ENCODE results near the gene GDF9.

DNA sequence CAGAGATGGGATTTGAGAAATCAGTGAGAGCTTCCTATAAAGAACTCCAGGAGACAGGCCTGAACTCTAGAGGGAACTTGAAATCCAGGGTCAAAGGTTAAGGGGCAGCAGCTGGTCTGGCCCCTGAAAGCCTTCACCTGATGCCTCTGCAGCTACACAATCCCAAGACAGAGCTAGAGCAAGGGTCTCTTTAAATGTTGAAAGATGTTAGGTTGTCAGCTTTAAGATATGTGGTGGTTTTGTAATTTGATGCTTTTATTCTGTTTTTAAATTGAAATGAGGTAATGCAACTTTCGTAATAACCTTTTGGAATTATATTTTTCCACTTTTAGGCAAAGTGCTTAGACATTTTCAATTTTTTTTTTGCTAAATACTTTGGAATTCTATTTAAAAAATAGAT is 50.8 kb downstream of the GDF9 start:
- TF ChIP-seq, protein P1, sequence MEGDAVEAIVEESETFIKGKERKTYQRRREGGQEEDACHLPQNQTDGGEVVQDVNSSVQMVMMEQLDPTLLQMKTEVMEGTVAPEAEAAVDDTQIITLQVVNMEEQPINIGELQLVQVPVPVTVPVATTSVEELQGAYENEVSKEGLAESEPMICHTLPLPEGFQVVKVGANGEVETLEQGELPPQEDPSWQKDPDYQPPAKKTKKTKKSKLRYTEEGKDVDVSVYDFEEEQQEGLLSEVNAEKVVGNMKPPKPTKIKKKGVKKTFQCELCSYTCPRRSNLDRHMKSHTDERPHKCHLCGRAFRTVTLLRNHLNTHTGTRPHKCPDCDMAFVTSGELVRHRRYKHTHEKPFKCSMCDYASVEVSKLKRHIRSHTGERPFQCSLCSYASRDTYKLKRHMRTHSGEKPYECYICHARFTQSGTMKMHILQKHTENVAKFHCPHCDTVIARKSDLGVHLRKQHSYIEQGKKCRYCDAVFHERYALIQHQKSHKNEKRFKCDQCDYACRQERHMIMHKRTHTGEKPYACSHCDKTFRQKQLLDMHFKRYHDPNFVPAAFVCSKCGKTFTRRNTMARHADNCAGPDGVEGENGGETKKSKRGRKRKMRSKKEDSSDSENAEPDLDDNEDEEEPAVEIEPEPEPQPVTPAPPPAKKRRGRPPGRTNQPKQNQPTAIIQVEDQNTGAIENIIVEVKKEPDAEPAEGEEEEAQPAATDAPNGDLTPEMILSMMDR (IDR thresholded peaks at IDR 0.05), result no peak
- TF ChIP-seq, protein P2, sequence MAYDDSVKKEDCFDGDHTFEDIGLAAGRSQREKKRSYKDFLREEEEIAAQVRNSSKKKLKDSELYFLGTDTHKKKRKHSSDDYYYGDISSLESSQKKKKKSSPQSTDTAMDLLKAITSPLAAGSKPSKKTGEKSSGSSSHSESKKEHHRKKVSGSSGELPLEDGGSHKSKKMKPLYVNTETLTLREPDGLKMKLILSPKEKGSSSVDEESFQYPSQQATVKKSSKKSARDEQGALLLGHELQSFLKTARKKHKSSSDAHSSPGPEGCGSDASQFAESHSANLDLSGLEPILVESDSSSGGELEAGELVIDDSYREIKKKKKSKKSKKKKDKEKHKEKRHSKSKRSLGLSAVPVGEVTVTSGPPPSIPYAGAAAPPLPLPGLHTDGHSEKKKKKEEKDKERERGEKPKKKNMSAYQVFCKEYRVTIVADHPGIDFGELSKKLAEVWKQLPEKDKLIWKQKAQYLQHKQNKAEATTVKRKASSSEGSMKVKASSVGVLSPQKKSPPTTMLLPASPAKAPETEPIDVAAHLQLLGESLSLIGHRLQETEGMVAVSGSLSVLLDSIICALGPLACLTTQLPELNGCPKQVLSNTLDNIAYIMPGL (CRISPR knock-in tag; IDR thresholded peaks at IDR 0.05), result no peak
- TF ChIP-seq, protein P3, sequence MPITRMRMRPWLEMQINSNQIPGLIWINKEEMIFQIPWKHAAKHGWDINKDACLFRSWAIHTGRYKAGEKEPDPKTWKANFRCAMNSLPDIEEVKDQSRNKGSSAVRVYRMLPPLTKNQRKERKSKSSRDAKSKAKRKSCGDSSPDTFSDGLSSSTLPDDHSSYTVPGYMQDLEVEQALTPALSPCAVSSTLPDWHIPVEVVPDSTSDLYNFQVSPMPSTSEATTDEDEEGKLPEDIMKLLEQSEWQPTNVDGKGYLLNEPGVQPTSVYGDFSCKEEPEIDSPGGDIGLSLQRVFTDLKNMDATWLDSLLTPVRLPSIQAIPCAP (CRISPR knock-in tag; IDR thresholded peaks at IDR 0.05), result no peak
- no peak for TF ChIP-seq JUN (CRISPR knock-in tag; IDR thresholded peaks at IDR 0.05)
- TF ChIP-seq, protein P4, sequence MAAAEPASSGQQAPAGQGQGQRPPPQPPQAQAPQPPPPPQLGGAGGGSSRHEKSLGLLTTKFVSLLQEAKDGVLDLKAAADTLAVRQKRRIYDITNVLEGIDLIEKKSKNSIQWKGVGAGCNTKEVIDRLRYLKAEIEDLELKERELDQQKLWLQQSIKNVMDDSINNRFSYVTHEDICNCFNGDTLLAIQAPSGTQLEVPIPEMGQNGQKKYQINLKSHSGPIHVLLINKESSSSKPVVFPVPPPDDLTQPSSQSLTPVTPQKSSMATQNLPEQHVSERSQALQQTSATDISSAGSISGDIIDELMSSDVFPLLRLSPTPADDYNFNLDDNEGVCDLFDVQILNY (CRISPR knock-in tag; IDR thresholded peaks at IDR 0.05), result no peak
- TF ChIP-seq, protein P5, sequence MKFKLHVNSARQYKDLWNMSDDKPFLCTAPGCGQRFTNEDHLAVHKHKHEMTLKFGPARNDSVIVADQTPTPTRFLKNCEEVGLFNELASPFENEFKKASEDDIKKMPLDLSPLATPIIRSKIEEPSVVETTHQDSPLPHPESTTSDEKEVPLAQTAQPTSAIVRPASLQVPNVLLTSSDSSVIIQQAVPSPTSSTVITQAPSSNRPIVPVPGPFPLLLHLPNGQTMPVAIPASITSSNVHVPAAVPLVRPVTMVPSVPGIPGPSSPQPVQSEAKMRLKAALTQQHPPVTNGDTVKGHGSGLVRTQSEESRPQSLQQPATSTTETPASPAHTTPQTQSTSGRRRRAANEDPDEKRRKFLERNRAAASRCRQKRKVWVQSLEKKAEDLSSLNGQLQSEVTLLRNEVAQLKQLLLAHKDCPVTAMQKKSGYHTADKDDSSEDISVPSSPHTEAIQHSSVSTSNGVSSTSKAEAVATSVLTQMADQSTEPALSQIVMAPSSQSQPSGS (CRISPR knock-in tag; IDR thresholded peaks at IDR 0.05; ENCODE audit: borderline replicate concordance, low read depth), result no peak
- TF ChIP-seq KAT7 (CRISPR knock-in tag; IDR thresholded peaks at IDR 0.05; ENCODE audit: borderline replicate concordance), result no peak
- TF ChIP-seq, protein P6, sequence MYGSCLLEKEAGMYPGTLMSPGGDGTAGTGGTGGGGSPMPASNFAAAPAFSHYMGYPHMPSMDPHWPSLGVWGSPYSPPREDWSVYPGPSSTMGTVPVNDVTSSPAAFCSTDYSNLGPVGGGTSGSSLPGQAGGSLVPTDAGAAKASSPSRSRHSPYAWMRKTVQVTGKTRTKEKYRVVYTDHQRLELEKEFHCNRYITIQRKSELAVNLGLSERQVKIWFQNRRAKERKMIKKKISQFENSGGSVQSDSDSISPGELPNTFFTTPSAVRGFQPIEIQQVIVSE (CRISPR knock-in tag; IDR thresholded peaks at IDR 0.05; ENCODE audit: borderline replicate concordance), result no peak
- TF ChIP-seq ETV6 (CRISPR knock-in tag; IDR thresholded peaks at IDR 0.05), result no peak
- TF ChIP-seq, protein P7, sequence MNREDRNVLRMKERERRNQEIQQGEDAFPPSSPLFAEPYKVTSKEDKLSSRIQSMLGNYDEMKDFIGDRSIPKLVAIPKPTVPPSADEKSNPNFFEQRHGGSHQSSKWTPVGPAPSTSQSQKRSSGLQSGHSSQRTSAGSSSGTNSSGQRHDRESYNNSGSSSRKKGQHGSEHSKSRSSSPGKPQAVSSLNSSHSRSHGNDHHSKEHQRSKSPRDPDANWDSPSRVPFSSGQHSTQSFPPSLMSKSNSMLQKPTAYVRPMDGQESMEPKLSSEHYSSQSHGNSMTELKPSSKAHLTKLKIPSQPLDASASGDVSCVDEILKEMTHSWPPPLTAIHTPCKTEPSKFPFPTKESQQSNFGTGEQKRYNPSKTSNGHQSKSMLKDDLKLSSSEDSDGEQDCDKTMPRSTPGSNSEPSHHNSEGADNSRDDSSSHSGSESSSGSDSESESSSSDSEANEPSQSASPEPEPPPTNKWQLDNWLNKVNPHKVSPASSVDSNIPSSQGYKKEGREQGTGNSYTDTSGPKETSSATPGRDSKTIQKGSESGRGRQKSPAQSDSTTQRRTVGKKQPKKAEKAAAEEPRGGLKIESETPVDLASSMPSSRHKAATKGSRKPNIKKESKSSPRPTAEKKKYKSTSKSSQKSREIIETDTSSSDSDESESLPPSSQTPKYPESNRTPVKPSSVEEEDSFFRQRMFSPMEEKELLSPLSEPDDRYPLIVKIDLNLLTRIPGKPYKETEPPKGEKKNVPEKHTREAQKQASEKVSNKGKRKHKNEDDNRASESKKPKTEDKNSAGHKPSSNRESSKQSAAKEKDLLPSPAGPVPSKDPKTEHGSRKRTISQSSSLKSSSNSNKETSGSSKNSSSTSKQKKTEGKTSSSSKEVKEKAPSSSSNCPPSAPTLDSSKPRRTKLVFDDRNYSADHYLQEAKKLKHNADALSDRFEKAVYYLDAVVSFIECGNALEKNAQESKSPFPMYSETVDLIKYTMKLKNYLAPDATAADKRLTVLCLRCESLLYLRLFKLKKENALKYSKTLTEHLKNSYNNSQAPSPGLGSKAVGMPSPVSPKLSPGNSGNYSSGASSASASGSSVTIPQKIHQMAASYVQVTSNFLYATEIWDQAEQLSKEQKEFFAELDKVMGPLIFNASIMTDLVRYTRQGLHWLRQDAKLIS (CRISPR knock-in tag; IDR thresholded peaks at IDR 0.05; ENCODE audit: borderline replicate concordance), result no peak
- TF ChIP-seq ELF4 (CRISPR knock-in tag; IDR thresholded peaks at IDR 0.05; ENCODE audit: low read depth), result no peak
